PC-3 (cell line): ENCODE results near the gene CDH16. TPM values are rescaled to one million over a fixed set of nuclear protein-coding genes. Genes with fewer than 3 reads are reported as not detected.

Experiments
- ATAC-seq: fragments of 200-7000 bp; cut with Tn5 transposase; 2 replicates; pipeline ENCODE4 v1.9.1; 2020; ENCODE audit warnings: mild to moderate bottlenecking, moderate library complexity
- BruUV-seq: library from RNA; stranded (reverse); fragments of 400-500 nt; replicated peaks from 2 replicates; lab custom pipeline; 2021; lab: Mats Ljungman, UMichigan
- CTCF ChIA-PET: fragments of 300-600 bp; sonication (Branson Sonifier 250); formaldehyde crosslinking; loops from one replicate; lab custom pipeline; 2022; ENCODE audit warnings: antibody characterized with exemption; lab: Charles Lee
- POLR2A ChIA-PET: fragments of 300-600 bp; sonication (Branson Sonifier 250); formaldehyde crosslinking; loops from one replicate; lab custom pipeline; 2022; ENCODE audit warnings: antibody characterized with exemption; ENCODE audit not compliant: unreplicated experiment; lab: Charles Lee
- DNase-seq: peaks from one replicate; pipeline ENCODE4 v3.0.0-alpha.2; 2015
- H2AFZ ChIP-seq: fragments of 300-600 bp; sonication (generic); 2 replicates; pipeline ENCODE4 v1.6.0; 2016; ENCODE audit warnings: antibody characterized with exemption, low read length
- H3F3A ChIP-seq: fragments of 300-600 bp; sonication (generic); one replicate; pipeline ENCODE4 v1.6.0; 2017; ENCODE audit warnings: antibody characterized with exemption, low read length, control low read depth, mild to moderate bottlenecking; ENCODE audit not compliant: unreplicated experiment
- H3K27ac ChIP-seq: fragments of 300-600 bp; sonication (generic); 2 replicates; pipeline ENCODE4 v1.5.1; 2016; ENCODE audit warnings: mild to moderate bottlenecking, low read length
- H3K27me3 ChIP-seq: fragments of 300-600 bp; sonication (generic); 2 replicates; pipeline ENCODE4 v1.6.1; 2016; ENCODE audit warnings: low read length, mixed read lengths
- H3K36me3 ChIP-seq: fragments of 300-600 bp; sonication (generic); 2 replicates; pipeline ENCODE4 v1.6.1; 2016; ENCODE audit warnings: low read depth, mixed run types, low read length, mixed read lengths
- H3K4me1 ChIP-seq: fragments of 300-600 bp; sonication (generic); 2 replicates; pipeline ENCODE4 v1.5.1; 2016; ENCODE audit warnings: low read length; ENCODE audit not compliant: insufficient read depth
- H3K4me2 ChIP-seq: fragments of 300-600 bp; sonication (generic); 2 replicates; pipeline ENCODE4 v1.6.0; 2016; ENCODE audit warnings: low read length
- H3K4me3 ChIP-seq: fragments of 300-600 bp; sonication (generic); 2 replicates; pipeline ENCODE4 v1.5.1; 2016; ENCODE audit warnings: mild to moderate bottlenecking, low read length, mixed read lengths
- H3K79me2 ChIP-seq: fragments of 300-600 bp; sonication (generic); 2 replicates; pipeline ENCODE4 v1.6.1; 2017; ENCODE audit warnings: low read length, mixed read lengths
- H3K9ac ChIP-seq: fragments of 300-600 bp; sonication (generic); 2 replicates; pipeline ENCODE4 v1.6.0; 2016; ENCODE audit warnings: mild to moderate bottlenecking, low read length
- H3K9me2 ChIP-seq: fragments of 300-600 bp; sonication (generic); replicated peaks from 2 replicates; pipeline ENCODE4 v1.6.1; 2016; ENCODE audit warnings: mixed run types, low read length, mixed read lengths
- H3K9me3 ChIP-seq: fragments of 300-600 bp; sonication (generic); 2 replicates; pipeline ENCODE4 v1.6.1; 2016; ENCODE audit warnings: low read length, mixed read lengths
- H4K20me1 ChIP-seq: fragments of 300-600 bp; sonication (generic); 2 replicates; pipeline ENCODE4 v1.6.1; 2016; ENCODE audit warnings: low read length, mixed read lengths
- CTCF ChIP-seq: fragments of 300-600 bp; sonication (generic); conservative IDR thresholded peaks from 2 replicates; pipeline ENCODE4 v1.5.1; 2017; ENCODE audit warnings: antibody characterized with exemption, low read depth, mild to moderate bottlenecking, low read length
- EZH2 ChIP-seq: fragments of 300-600 bp; sonication (generic); IDR thresholded peaks from one replicate; pipeline ENCODE4 v1.6.1; 2017; ENCODE audit warnings: antibody characterized with exemption, mild to moderate bottlenecking, low read length; ENCODE audit not compliant: unreplicated experiment
- EZH2phosphoT487 ChIP-seq: fragments of 300-600 bp; sonication (generic); IDR thresholded peaks from 2 replicates; pipeline ENCODE4 v1.6.1; 2018; ENCODE audit warnings: mild to moderate bottlenecking, antibody characterized with exemption, low read length, borderline replicate concordance
- intact Hi-C: fragments of 100-400 bp; cut with micrococcal nuclease; formaldehyde crosslinking; loops from 2 replicates; pipeline ENCODE4 v1.9.0; 2023
- total RNA-seq: library from RNA; depleted of rRNA; stranded (reverse); fragments of >200 nt; gene quantifications from 2 replicates; pipeline ENCODE4 v1.2.3, GENCODE V29; 2014

The CDH16 gene
- total RNA-seq, 1 experiment from 2014 or later = not detected

- Histone ChIP-seq H3K4me2 (no peak overlapping the region), H3K9ac (no peak overlapping the region), H3K4me1 (no peaks in the 10 kb centered on the region), H3K9me2 (no peaks in the 10 kb centered on the region), H4K20me1 (no peaks in the 10 kb centered on the region), H3K9me3 (no peaks in the 10 kb centered on the region), H2AFZ (no peak overlapping the region), H3K36me3 (no peaks in the 10 kb centered on the region), H3K79me2 (no peaks in the 10 kb centered on the region), H3K27ac (no peak overlapping the region), H3K4me3 (no peak overlapping the region), H3F3A (no peaks in the 10 kb centered on the region), H3K27me3 (no peaks in the 10 kb centered on the region)
- DNase-seq (peak; percentile 37), ATAC-seq (peak; percentile 37; the same call in 1 of the 2 replicates)
- POLR2A ChIA-PET = no interaction called here
- TF ChIP-seq CTCF = no peak
- no peak for TF ChIP-seq EZH2
- no peak for TF ChIP-seq EZH2phosphoT487
- CTCF ChIA-PET = no interaction called here
- no TSS peak for BruUV-seq
- intact Hi-C loops = no loop called here
Measured at GRCh38 chr16:66911112-66911511, 7.6 kb downstream of the CDH16 start.

- TF ChIP-seq EZH2phosphoT487 (no peak), EZH2 (no peak), CTCF (no peak)
- intact Hi-C loops = no loop called here
- no peak overlapping the region for H2AFZ ChIP-seq
Measured at GRCh38 chr16:66910175-66910940, 8.3 kb downstream of the CDH16 start.

More at GRCh38 chr16:66910175-66910940, 8.3 kb downstream of the CDH16 start:
- DNase-seq (no peak), ATAC-seq (no peak)
- ChIA-PET POLR2A (no interaction called here), CTCF (interaction anchor here (0.6 kb wide), 1 partner anchor 1883 kb away, joined by 3 read pairs; no protein-coding TSS in a partner anchor)
- BruUV-seq = no TSS peak
- H3K27me3 ChIP-seq = no peaks in the 10 kb centered on the region
- no peak overlapping the region for H3K27ac ChIP-seq
- no peak overlapping the region for H3K9ac ChIP-seq
- no peak overlapping the region for H3K4me3 ChIP-seq
- no peaks in the 10 kb centered on the region for H3K9me3 ChIP-seq
- H4K20me1 ChIP-seq = no peaks in the 10 kb centered on the region
- H3K9me2 ChIP-seq = no peaks in the 10 kb centered on the region
- no peaks in the 10 kb centered on the region for H3K79me2 ChIP-seq
- no peak overlapping the region for H3K4me2 ChIP-seq
- H3F3A ChIP-seq = no peaks in the 10 kb centered on the region
- H3K4me1 ChIP-seq = no peaks in the 10 kb centered on the region
- no peaks in the 10 kb centered on the region for H3K36me3 ChIP-seq
